GM21529 (cell line): Measurements from ENCODE around the gene MDM1.

Experiments
- ATAC-seq: cut with Tn5 transposase; IDR thresholded peaks from one replicate; pipeline ENCODE4 v1.9.1; 2021; ENCODE audit not compliant: unreplicated experiment

The MDM1 gene

DNA sequence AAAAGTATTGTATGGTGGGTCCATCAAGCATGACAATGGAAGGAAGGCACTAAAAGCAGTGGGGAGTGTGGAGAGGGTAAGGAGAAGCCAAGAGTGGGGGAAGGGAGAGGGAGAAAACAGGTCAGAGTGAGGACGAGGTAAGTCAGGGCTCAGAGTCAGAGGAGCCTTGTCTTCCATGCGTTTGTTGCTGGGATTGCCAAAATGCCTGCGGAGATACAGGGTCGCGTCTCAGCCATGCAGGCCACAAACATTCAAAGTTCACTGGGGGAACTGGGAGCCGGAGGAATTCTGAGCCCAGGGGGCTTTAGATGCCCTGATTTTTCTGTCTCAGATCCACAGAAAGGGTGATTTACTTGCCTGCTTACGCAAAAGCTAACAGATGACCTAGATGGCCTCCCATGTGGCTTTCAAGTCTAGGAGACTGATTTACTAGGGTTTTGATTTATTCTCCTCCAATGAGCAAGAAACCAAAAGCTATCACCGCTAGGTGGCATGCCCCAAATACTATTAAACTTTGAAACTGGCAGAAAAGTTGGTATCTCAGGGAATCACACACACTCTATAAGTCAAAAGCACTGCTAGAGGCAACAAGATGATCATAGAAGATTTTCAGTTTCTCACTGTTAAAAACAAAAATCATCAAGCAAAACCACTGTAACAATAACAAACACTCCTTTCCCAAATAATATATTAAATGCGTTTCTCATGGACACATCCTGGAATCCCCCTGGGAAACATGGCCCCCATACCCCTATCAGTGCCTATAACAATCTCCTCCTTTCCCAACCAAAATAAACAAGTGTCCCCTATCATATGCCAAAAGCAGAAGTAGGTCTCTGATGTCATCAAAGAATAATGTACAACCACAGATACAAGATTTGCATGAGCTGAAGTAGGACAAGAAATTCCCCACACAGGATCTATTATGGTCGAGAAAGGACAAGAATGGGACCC lies 26.6 kb upstream of the MDM1 start:
- ATAC-seq = peak; percentile 88

DNA sequence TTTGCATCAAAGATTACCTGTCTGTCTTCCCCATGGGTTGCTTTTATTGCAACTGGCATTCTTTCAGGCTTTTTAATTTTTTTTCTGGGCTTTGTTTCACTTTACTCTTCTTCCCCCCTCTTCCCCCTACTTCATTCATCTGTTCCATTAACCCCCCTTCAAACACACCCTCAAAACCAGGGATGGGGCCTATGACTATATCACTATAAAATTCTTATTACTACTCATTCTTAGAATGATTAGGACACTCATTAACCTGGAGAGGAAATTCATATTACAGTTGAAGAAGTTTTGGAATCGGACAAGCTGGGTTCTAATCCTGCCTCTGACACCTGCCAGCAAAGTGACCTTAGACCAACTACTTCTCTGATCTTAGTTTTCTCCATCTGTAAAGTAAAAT lies 24.8 kb upstream of the MDM1 start:
- no peak for ATAC-seq

DNA sequence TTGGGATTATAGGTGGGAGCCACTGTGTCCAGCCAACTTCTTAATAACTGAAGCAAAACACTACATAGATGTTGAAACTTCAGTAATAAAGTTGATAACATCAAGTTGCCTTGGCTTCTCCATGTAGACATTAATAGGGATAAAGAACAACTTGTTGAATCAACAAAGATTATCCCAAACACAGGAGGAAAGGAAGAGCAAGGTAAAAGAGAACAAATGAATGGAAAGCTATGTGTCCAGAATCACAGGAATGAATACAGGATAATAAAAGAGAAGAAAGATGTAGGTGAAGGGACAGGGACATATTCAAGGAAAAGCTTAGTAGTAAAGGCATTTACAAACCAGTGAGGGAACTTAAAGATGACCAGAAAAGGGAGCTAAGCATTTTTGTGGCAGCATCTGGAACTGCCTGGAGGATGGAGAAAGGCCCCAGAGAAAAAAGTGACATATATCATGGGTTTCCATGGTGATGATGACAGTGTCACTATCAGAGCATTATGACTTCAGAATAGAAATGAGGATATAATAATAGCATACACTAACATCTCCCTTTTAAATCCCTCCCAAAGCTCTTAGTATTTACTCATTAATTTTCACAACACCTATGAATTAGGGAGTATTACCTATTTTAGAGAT lies 24.0 kb upstream of the MDM1 start:
- no peak for ATAC-seq

DNA sequence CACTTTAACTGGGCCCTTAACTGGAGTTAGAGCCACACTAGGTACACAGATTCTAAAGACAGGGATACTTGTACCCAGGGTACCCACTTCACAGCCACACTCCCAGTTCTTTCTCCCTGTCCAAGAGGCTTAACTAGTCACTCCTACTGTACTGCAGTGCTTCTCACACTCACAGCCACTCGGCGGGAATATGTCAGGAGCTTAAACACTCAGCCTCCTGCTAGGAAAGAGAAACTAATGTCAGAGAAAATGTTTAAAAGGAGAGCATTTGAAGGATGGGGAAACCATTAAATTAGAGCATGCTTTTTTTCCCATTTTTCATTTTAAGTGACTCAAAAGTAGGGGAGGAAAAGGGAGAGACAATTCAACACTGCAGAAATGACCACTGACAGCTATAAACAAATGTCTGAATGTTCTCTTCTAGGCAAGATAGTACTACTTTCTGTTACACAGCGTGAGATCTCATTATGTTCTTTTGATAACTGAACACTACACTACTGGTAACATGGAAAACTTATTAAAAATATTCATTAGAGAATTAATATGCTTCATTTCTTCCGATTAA lies 22.9 kb upstream of the MDM1 start:
- ATAC-seq = no peak

DNA sequence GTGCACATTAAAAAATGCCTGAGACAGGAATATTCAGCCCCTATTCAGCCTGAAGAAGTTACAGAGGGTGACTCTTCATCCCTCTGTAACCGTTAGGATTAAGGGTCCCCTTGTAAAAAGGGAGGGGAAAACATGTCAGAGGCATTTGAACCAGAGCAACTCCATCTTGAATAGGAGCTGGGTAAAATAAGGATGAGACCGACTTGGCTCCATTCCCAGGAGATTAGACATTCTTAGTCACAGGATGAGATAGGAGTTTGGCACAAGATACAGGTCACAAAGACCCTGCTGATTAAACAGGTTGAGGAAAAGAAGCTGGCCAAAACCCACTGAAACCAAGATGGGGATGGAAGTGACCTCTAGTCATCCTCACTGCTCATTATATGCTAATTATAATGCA lies 19.9 kb upstream of the MDM1 start:
- no peak for ATAC-seq

DNA sequence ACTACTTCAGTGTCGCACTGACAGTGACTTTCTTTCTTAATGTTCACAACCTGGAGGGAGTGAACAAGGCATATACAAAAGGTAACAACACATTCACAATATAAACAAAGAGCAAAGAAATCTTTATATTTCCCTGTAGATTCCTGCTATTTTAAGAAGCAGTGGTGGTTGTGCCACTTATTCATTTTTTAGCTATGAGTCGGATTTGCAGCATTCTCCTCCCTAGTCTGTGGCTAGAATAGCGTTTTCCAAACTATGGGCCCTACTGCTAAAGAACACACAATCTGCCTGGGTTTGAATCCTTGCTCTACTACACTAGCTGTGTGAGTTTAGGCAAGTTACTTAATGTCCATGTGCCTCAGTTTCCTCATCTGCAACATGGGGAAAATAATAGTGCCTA lies 18.6 kb upstream of the MDM1 start:
- no peak for ATAC-seq

DNA sequence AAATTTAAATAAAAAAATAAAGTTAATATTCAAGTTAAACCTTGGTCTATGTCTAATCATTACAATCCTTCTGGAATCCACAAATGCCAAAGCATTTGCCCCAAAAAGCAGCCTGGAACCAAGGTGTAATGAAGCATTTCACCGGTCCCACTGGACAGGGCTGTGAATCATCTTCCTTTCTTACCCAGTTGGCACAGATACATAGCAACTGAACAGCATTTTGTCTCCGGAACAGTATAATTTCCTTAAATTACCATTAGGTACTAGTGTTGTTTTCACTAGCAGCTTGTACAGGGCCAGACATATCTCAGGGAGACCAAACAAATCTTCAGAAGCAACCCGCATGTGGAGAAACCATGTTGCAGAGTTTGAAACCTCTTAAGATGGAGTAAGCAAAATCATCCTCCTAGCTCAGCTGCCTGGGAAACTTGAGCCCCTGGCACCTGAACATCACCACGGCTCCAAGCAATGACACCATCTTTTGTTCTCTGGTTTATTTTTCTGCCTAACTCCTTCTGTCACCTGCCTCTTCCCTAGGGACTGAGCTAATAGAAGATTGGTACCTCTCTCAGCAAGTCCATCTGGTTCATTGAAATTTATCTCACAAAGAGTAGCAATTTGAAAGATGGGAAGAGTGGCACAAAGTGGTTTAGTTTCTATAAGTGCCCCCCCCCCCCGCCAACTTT lies 17.9 kb upstream of the MDM1 start:
- no peak for ATAC-seq

DNA sequence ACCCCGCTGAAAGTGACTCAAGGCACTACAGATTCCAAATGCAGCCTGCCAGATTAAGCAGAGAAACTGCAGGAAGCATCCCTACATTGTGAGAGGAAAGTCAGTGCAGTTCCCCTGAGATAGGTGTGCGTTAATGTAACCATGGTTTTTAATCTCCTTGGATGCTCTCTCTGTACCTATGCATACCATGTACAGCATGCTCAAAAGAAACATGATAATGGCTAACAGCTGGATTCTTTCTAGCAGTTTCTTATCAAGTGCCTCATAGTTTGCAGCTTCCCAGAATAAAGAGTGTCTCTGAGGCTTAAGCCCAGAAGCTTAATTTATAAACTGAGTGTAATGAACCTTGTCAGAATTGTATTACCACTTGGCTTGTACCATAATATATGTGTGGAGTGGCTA lies 17.1 kb upstream of the MDM1 start:
- no peak for ATAC-seq

DNA sequence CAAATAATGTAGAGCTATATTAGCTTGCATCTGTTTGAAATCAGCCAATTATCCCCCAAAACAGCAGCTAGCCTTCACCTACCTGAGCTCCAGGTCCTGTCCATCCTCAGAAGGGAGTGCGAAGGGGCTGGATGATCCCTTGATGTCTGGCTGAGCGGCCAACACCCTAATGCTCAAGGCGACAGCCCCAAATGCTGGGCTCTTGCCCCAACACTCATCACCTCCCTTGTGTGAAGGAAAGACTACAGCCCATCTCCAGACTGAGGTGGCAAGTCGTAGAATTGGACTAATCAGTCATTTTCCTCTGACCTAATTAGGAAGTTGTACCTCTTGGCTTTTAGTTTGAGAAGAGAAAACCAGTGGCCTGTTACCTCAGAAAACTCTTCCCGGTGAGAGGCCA lies 16.3 kb upstream of the MDM1 start:
- ATAC-seq = no peak

DNA sequence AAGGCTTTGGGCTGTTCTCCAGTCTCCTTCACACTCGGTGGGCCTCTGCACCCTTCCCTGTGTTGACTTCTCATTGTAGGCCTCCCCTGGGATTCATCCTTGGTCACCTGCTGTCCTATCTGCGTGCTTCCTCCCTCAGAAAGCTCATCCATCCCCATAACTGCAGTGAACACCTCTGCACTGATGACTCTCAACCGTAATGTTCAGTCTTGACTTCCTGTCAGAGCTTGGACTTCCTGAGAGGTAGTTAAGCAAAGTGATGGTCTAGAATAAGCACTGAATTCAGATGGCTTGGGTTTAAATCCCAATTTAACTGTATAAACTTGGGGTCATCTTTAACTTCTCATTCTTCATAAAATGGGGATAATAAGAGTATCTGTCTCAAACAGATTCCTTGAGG lies 13.6 kb upstream of the MDM1 start:
- no peak for ATAC-seq

DNA sequence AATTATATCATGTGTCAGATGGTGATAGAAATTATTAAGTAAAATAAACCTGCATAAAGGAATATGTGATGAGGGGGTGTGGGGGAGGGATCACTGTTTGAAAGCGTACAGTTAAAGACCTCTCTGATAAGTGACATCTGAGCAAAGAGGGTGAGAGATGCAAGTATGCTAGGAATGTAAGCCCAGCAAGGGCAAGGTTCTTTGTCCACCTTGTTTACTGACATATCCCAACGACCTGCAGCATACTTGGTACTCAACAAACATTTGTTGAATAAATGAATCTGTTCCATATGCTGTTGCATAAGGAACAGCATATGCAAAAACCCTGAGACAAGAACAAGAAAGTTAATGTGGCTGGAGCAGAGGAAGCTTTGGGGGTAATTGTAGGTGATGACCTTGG lies 12.0 kb upstream of the MDM1 start:
- ATAC-seq = no peak

DNA sequence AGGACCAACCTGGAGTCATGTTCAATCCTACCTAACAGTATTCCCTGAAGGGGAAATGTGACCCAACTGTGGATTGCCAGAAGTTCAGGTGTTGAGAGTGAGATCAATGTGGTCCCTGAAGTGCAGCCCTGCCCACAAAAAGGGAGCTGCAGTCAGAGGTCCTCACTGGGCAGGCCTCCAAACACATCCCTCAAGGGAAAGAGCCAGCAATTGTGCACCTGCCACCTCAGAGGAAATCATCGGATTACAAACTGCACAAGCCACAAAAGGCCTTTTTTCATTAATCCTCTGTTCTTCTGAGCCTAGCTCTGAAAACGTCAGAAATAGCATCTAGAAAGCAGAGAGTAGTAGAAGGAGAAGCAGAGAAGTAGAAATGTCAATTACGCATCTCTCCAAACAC lies 10.8 kb upstream of the MDM1 start:
- ATAC-seq = no peak

DNA sequence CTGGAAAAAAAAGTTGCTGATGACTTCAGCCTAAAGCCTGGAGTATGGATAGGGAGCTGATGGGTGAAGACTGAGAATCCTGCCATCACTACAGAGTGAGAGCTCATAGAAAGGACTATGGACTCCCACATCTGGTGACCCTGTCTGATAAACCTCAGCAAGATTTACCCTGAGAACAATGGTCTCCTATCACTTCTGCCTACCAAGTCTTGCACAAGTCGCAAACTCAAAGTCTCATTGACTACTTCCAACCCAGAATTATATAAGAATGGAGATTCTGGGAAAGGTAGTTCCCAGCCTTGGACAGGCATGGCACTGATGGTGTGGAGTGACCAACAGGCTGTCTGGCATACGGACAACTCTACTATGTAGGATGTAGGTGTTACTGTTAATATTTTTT lies 9.7 kb upstream of the MDM1 start:
- ATAC-seq = no peak

DNA sequence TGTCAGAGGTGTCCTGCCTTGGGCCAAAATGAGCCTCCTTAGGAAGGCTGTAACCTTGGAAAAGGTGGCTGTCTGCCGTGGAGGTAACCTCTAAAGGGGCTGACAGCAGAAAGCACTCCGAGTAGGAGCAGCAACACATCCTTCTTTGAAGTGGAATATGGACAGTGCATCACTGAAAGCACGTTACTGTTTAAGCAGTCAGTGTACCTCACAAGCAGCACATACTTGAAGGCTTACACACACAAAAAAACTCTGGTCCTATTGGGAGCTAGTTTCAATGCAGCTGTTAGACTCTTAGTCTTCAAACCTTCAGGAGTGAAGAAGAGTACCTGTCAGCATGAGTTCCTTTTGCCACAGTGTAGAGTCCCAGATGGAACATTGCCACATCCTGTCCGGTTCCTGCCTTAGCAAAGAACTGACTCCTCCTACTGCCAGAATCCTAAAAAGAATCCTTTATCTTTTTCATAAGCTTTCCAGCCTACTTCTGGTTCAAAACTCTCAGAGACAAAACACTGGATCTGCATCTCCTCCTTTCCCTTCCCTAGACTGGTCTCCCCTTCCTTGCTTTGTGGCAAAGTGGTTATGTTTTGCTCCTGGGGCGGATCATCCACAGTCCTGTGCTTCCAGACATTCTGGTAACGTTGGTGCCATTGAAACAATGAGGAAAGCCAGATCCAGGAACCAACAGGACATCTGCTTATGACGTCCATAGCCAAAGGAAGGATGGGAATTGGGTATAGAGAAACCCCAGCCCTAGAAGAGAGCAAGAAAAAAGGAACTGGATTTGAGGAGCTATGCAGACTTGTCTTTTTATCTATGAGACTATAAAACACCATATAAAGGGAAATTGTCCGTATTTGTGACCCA lies 8.5 kb upstream of the MDM1 start:
- ATAC-seq = no peak

DNA sequence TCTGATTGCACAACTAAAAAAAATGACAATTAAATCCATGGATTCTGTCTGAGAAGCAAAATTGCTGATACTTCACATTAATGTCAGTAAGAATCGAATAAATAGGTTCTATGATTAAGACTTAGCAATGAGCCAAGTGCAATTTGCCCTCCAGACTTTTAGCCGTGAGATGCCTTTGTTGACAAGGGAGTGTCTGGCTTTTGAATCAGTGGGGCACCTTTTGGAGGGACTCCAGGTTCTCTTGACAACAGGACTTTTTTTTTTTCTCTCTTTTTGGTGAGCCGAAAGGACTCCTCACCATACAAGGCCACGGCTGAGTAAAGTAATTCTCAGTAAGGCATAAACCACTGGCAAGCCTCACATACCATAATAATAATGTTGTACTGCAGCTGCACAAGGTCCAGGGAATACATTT lies 4.7 kb upstream of the MDM1 start:
- ATAC-seq = no peak

DNA sequence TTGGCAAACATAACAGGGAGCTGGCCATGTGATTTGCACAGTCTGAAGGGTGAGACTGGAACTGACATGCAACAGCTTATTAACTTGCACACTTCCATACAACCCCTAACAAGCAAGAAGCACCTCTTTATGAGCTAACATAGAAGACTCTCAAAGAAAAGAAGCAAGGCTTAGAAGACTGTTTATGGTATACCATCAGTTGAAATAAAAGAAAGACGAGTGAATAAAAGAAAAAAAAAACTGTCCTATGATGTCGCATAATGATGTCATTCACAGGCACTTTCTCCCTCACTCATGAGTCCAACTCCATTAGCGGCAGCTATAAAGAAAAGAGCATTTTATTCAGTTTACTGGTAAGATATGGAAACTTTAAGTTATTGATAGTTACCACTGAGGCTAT lies 3.3 kb upstream of the MDM1 start:
- ATAC-seq = no peak

DNA sequence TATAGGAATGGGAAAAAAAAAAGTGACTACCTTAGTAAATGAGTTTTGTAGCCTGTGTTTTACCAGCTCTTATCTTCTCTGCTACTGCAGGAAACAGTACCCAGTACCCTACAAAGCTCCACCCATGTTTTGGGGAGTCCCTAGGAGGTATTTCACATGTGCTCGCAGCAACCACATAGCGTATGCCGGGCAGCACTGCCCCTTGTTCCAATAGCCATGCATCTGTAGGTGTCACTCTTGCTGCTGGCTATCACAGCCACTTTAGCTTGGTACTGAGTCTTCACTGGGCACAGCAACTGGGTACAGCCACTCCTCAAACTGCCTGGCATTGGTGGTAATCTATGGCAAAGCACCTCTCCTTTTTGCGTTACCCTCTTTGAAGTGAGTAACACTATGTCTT lies 2.0 kb upstream of the MDM1 start:
- ATAC-seq = no peak

DNA sequence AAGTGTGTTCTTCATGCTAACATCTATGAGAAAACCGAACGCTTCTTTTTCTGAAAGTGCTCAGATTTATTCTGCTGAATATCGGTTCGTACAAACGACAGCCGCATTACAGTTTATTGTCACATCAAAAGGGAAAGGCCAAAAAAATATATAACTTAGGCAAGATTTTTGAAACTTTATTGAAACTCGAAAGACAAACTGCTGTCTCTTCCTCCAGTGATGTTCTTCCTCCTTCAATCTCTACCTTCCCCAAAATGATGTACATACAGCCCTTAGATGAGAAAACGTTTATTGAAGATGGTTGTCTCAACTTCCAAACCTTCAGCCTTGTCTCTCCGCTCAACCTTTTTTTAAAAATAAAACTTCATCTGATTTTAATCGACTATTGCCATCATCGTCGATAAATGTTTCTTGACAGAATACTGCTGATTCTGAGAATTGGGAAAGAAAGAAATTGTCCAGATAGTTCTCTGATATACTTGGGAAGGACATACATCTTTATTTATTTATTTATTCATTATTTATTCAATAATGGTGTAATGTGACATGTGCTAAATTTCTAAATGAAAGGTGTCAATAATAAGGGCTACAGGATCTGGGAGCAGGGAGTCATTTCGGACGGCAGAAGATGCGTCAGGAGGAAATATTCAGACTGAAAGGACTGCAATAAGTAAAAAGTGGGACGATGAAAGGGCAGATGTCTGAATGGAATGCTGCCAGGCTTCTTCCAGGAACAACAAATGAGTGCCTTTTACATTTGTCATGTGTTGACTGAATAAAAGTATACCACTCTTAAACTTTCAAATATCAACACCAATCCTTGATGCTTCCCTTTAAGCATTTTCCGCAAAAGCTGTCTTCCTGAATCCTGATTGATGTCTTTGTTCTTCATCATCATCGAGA lies 817 bp upstream of the MDM1 start:
- ATAC-seq = no peak

DNA sequence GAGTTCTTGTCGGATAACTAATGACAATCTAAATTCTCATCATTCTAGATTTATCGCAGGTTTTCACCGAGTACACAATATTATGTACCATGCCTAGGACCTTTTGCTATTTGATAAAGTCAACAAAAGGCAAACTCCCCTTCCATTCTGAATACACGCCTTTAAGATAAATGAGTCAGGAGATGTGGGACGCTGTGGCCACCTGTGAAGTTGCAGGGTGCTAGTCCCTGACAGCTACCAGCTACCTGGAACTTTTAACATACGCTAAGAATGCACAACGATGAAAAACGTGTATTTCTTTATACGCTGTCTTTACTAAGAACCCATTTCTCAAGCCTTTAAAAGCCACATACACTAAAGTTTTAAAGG lies 678 bp downstream of the MDM1 start:
- ATAC-seq = no peak

DNA sequence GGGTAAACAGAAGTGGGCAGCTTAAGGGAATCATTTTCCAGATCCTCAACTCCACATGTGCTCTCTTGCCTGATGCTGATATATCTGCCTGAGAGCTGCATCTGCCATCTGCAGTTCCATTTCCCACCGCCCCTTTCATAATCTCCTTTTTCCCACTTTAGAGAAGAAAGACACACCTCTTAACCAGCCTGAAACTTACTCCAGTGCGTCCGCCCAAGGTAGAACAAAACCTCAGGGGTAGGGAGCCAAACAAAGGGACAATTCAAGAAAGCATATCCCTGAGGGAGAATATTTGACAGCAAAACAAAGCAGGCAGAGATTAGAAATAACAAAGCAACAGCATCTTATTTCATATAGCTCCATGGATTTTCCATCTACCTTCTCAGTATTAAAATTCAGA lies 4.3 kb downstream of the MDM1 start:
- no peak for ATAC-seq
